ENCODE data around the gene SCAMP3.
A peak's percentile ranks its signal among the peaks of the same experiment; 100 is the strongest.

Gene SCAMP3

GRCh38 chr1:155287987-155288543, 25.9 kb upstream of the SCAMP3 start:
- Mint-ChIP-seq H3K27ac (no peak overlapping the region), H3K36me3 (ENCODE audit: low read depth) (no peaks in the 10 kb centered on the region), H3K4me3 (no peak overlapping the region), H3K27me3 (ENCODE audit: low read depth) (peaks cover 13% of the 10 kb centered on the region), H3K9me3 (no peaks in the 10 kb centered on the region), H3K4me1 (no peaks in the 10 kb centered on the region)
- TF ChIP-seq CTCF (IDR thresholded peaks at IDR 0.05; ENCODE audit: unreplicated experiment in 3 of 3) = no peak

- H3K27ac Mint-ChIP-seq = no peak overlapping the region
- H3K27me3 Mint-ChIP-seq (ENCODE audit: low read depth) = peaks cover 3% of the 10 kb centered on the region
- H3K9me3 Mint-ChIP-seq = no peaks in the 10 kb centered on the region
- H3K36me3 Mint-ChIP-seq (ENCODE audit: low read depth) = peaks cover 8% of the 10 kb centered on the region
- TF ChIP-seq CTCF (IDR thresholded peaks at IDR 0.05; ENCODE audit: unreplicated experiment in 3 of 3) = no peak
- H3K4me3 Mint-ChIP-seq = no peak overlapping the region
- no peaks in the 10 kb centered on the region for H3K4me1 Mint-ChIP-seq
These were observed 24.4 kb upstream of the SCAMP3 start for GRCh38 chr1:155286544-155286943.

GRCh38 chr1:155285631-155286044, 23.5 kb upstream of the SCAMP3 start:
- Mint-ChIP-seq H3K4me1 (no peaks in the 10 kb centered on the region), H3K27ac (no peak overlapping the region), H3K9me3 (no peaks in the 10 kb centered on the region), H3K36me3 (ENCODE audit: low read depth) (peaks cover 8% of the 10 kb centered on the region), H3K4me3 (no peak overlapping the region), H3K27me3 (ENCODE audit: low read depth) (no peaks in the 10 kb centered on the region)
- TF ChIP-seq CTCF (IDR thresholded peaks at IDR 0.05; ENCODE audit: unreplicated experiment in 3 of 3) = no peak

- Mint-ChIP-seq H3K36me3 (ENCODE audit: low read depth) (peaks cover 8% of the 10 kb centered on the region), H3K9me3 (no peaks in the 10 kb centered on the region), H3K4me1 (no peaks in the 10 kb centered on the region), H3K27ac (no peak overlapping the region), H3K27me3 (ENCODE audit: low read depth) (no peaks in the 10 kb centered on the region), H3K4me3 (no peak overlapping the region)
- no peak for TF ChIP-seq CTCF (IDR thresholded peaks at IDR 0.05; ENCODE audit: unreplicated experiment in 3 of 3)
These were observed 22.9 kb upstream of the SCAMP3 start for GRCh38 chr1:155285063-155285462.

- no peaks in the 10 kb centered on the region for H3K27me3 Mint-ChIP-seq (ENCODE audit: low read depth)
- no peak for TF ChIP-seq CTCF (IDR thresholded peaks at IDR 0.05; ENCODE audit: unreplicated experiment in 3 of 3)
- no peaks in the 10 kb centered on the region for H3K9me3 Mint-ChIP-seq
- no peak overlapping the region for H3K27ac Mint-ChIP-seq
- H3K36me3 Mint-ChIP-seq (ENCODE audit: low read depth) = peaks cover 8% of the 10 kb centered on the region
- H3K4me1 Mint-ChIP-seq = no peaks in the 10 kb centered on the region
- no peak overlapping the region for H3K4me3 Mint-ChIP-seq
These were observed 22.3 kb upstream of the SCAMP3 start for GRCh38 chr1:155284476-155284875.

- Mint-ChIP-seq H3K9me3 (no peaks in the 10 kb centered on the region), H3K27me3 (ENCODE audit: low read depth) (no peaks in the 10 kb centered on the region), H3K4me3 (peak overlapping the region in 1 of 3 experiments; percentile 52), H3K36me3 (ENCODE audit: low read depth) (peaks cover 8% of the 10 kb centered on the region), H3K27ac (no peak overlapping the region), H3K4me1 (peaks cover 9% of the 10 kb centered on the region)
- no peak for TF ChIP-seq CTCF (IDR thresholded peaks at IDR 0.05; ENCODE audit: unreplicated experiment in 3 of 3)
These were observed 20.4 kb upstream of the SCAMP3 start for GRCh38 chr1:155282488-155283091.
